Measurements from ENCODE around the gene KIF15. TPM values are rescaled to one million over a fixed set of nuclear protein-coding genes. Genes with fewer than 3 reads are reported as not detected.

KIF15 gene
- total and polyA plus RNA-seq, 2 experiments from 2014 or later = 3.3 to 3.9 TPM

- Histone ChIP-seq H3K4me1 (ENCODE audit: insufficient read depth) (no peaks in the 10 kb centered on the region), H3K79me2 (ENCODE audit: insufficient read depth) (no peaks in the 10 kb centered on the region), H3K4me2 (ENCODE audit: unreplicated experiment) (no peak overlapping the region), H3K36me3 (ENCODE audit: low read depth) (no peaks in the 10 kb centered on the region), H4K20me1 (ENCODE audit: insufficient read depth) (no peaks in the 10 kb centered on the region), H3K27ac (no peak overlapping the region), H3K9ac (no peak overlapping the region), H3K9me2 (ENCODE audit: insufficient read depth) (no peaks in the 10 kb centered on the region), H3K9me3 (ENCODE audit: low read depth) (no peaks in the 10 kb centered on the region), H3K4me3 (no peak overlapping the region), H3F3A (ENCODE audit: insufficient read depth) (no peaks in the 10 kb centered on the region), H2AFZ (no peak overlapping the region), H3K27me3 (replicated peaks; ENCODE audit: insufficient read depth) (no peaks in the 10 kb centered on the region)
- no peak for DNase-seq
- in situ Hi-C loops (cut with MboI) = no loop called here
- no peak for TF ChIP-seq EZH2phosphoT487 (IDR thresholded peaks at IDR 0.05; ENCODE audit: insufficient read depth, low read depth)
- TF ChIP-seq EZH2 (IDR thresholded peaks at IDR 0.05; ENCODE audit: insufficient read depth, poor library complexity, severe bottlenecking) = no peak
- 89 to 94% methylated on average over 4 of the region's 4 CpGs for WGBS, 2 experiments (ENCODE audit: low coverage in 1 of 2, low lambda C conversion rate in 2 of 2, missing lambda C conversion rate in 2 of 2)
These were observed 21.3 kb downstream of the KIF15 start for GRCh38 chr3:44782891-44783290.

GRCh38 chr3:44795197-44795596 lies 33.6 kb downstream of the KIF15 start:
- H3K4me1 ChIP-seq (ENCODE audit: insufficient read depth) = no peaks in the 10 kb centered on the region
- no peak overlapping the region for H3K4me2 ChIP-seq (ENCODE audit: unreplicated experiment)
- H3K9me2 ChIP-seq (ENCODE audit: insufficient read depth) = no peaks in the 10 kb centered on the region
- H3K27ac ChIP-seq = no peak overlapping the region
- no peak overlapping the region for H3K4me3 ChIP-seq
- TF ChIP-seq EZH2 (IDR thresholded peaks at IDR 0.05; ENCODE audit: insufficient read depth, poor library complexity, severe bottlenecking) = no peak
- H3K27me3 ChIP-seq (replicated peaks; ENCODE audit: insufficient read depth) = no peaks in the 10 kb centered on the region
- H2AFZ ChIP-seq = no peak overlapping the region
- no peaks in the 10 kb centered on the region for H3K36me3 ChIP-seq (ENCODE audit: low read depth)
- H3F3A ChIP-seq (ENCODE audit: insufficient read depth) = no peaks in the 10 kb centered on the region
- no peak overlapping the region for H3K9ac ChIP-seq
- no peaks in the 10 kb centered on the region for H4K20me1 ChIP-seq (ENCODE audit: insufficient read depth)
- in situ Hi-C loops (cut with MboI) = no loop called here
- no peaks in the 10 kb centered on the region for H3K79me2 ChIP-seq (ENCODE audit: insufficient read depth)
- no peaks in the 10 kb centered on the region for H3K9me3 ChIP-seq (ENCODE audit: low read depth)
- peak; percentile 14 for DNase-seq
- 98 to 99% methylated on average over 4 of the region's 4 CpGs for WGBS, 2 experiments (ENCODE audit: low coverage in 1 of 2, low lambda C conversion rate in 2 of 2, missing lambda C conversion rate in 2 of 2)

- Histone ChIP-seq H3K4me1 (ENCODE audit: insufficient read depth) (no peaks in the 10 kb centered on the region), H2AFZ (no peak overlapping the region), H3K9me3 (ENCODE audit: low read depth) (no peaks in the 10 kb centered on the region), H3K9me2 (ENCODE audit: insufficient read depth) (no peaks in the 10 kb centered on the region), H3F3A (ENCODE audit: insufficient read depth) (no peaks in the 10 kb centered on the region), H3K79me2 (ENCODE audit: insufficient read depth) (no peaks in the 10 kb centered on the region), H4K20me1 (ENCODE audit: insufficient read depth) (no peaks in the 10 kb centered on the region), H3K4me3 (no peak overlapping the region), H3K27ac (no peak overlapping the region), H3K4me2 (ENCODE audit: unreplicated experiment) (no peak overlapping the region), H3K36me3 (ENCODE audit: low read depth) (peaks cover 6% of the 10 kb centered on the region; the same call in 1 of the 2 replicates), H3K9ac (no peak overlapping the region), H3K27me3 (replicated peaks; ENCODE audit: insufficient read depth) (no peaks in the 10 kb centered on the region)
- no peak for DNase-seq
- in situ Hi-C loops (cut with MboI) = no loop called here
- TF ChIP-seq EZH2phosphoT487 (IDR thresholded peaks at IDR 0.05; ENCODE audit: insufficient read depth, low read depth) (no peak), EZH2 (IDR thresholded peaks at IDR 0.05; ENCODE audit: insufficient read depth, poor library complexity, severe bottlenecking) (no peak)
- WGBS, 2 experiments (ENCODE audit: low coverage in 1 of 2, low lambda C conversion rate in 2 of 2, missing lambda C conversion rate in 2 of 2) = 92 to 100% methylated on average over 2 of the region's 2 CpGs
These were observed 40.4 kb downstream of the KIF15 start for GRCh38 chr3:44802011-44802410.

GRCh38 chr3:44803298-44803697 lies 41.7 kb downstream of the KIF15 start:
- no peak overlapping the region for H3K4me2 ChIP-seq (ENCODE audit: unreplicated experiment)
- H2AFZ ChIP-seq = no peak overlapping the region
- H3K79me2 ChIP-seq (ENCODE audit: insufficient read depth) = no peaks in the 10 kb centered on the region
- H3K9ac ChIP-seq = no peak overlapping the region
- no peak for DNase-seq
- H3F3A ChIP-seq (ENCODE audit: insufficient read depth) = no peaks in the 10 kb centered on the region
- H3K9me3 ChIP-seq (ENCODE audit: low read depth) = no peaks in the 10 kb centered on the region
- peaks cover 6% of the 10 kb centered on the region; the same call in 1 of the 2 replicates for H3K36me3 ChIP-seq (ENCODE audit: low read depth)
- H3K4me1 ChIP-seq (ENCODE audit: insufficient read depth) = no peaks in the 10 kb centered on the region
- no peak for TF ChIP-seq EZH2 (IDR thresholded peaks at IDR 0.05; ENCODE audit: insufficient read depth, poor library complexity, severe bottlenecking)
- no peak for TF ChIP-seq EZH2phosphoT487 (IDR thresholded peaks at IDR 0.05; ENCODE audit: insufficient read depth, low read depth)
- in situ Hi-C loops (cut with MboI) = no loop called here
- H3K27ac ChIP-seq = no peak overlapping the region
- H3K27me3 ChIP-seq (replicated peaks; ENCODE audit: insufficient read depth) = no peaks in the 10 kb centered on the region
- 98 to 99% methylated on average over 2 of the region's 2 CpGs for WGBS, 2 experiments (ENCODE audit: low coverage in 1 of 2, low lambda C conversion rate in 2 of 2, missing lambda C conversion rate in 2 of 2)
- H3K9me2 ChIP-seq (ENCODE audit: insufficient read depth) = no peaks in the 10 kb centered on the region
- H3K4me3 ChIP-seq = no peak overlapping the region
- H4K20me1 ChIP-seq (ENCODE audit: insufficient read depth) = no peaks in the 10 kb centered on the region

- Histone ChIP-seq H3K9ac (no peak overlapping the region), H2AFZ (no peak overlapping the region), H3K4me1 (ENCODE audit: insufficient read depth) (no peaks in the 10 kb centered on the region), H3K27me3 (replicated peaks; ENCODE audit: insufficient read depth) (no peaks in the 10 kb centered on the region), H3K27ac (no peak overlapping the region), H3K9me3 (ENCODE audit: low read depth) (no peaks in the 10 kb centered on the region), H3K9me2 (ENCODE audit: insufficient read depth) (no peaks in the 10 kb centered on the region), H3K36me3 (ENCODE audit: low read depth) (peaks cover 6% of the 10 kb centered on the region; the same call in 1 of the 2 replicates), H3K79me2 (ENCODE audit: insufficient read depth) (no peaks in the 10 kb centered on the region), H3K4me2 (ENCODE audit: unreplicated experiment) (no peak overlapping the region), H3K4me3 (no peak overlapping the region), H4K20me1 (ENCODE audit: insufficient read depth) (no peaks in the 10 kb centered on the region), H3F3A (ENCODE audit: insufficient read depth) (no peaks in the 10 kb centered on the region)
- in situ Hi-C loops (cut with MboI) = no loop called here
- DNase-seq = no peak
- no peak for TF ChIP-seq EZH2 (IDR thresholded peaks at IDR 0.05; ENCODE audit: insufficient read depth, poor library complexity, severe bottlenecking)
- no peak for TF ChIP-seq EZH2phosphoT487 (IDR thresholded peaks at IDR 0.05; ENCODE audit: insufficient read depth, low read depth)
- WGBS, 2 experiments (ENCODE audit: low coverage in 1 of 2, low lambda C conversion rate in 2 of 2, missing lambda C conversion rate in 2 of 2) = 95 to 98% methylated on average over 2 of the region's 2 CpGs
These were observed 44.4 kb downstream of the KIF15 start for GRCh38 chr3:44805960-44806359.

Data from GM23248 (cell line).